Measurements from ENCODE around the gene HSP90AB1.
"Not testable (repeated sequence)": the region's sequence is repeated elsewhere in the genome, so short reads cannot be mapped to it uniquely, and the experiment has no call there.

HSP90AB1 gene

DNA sequence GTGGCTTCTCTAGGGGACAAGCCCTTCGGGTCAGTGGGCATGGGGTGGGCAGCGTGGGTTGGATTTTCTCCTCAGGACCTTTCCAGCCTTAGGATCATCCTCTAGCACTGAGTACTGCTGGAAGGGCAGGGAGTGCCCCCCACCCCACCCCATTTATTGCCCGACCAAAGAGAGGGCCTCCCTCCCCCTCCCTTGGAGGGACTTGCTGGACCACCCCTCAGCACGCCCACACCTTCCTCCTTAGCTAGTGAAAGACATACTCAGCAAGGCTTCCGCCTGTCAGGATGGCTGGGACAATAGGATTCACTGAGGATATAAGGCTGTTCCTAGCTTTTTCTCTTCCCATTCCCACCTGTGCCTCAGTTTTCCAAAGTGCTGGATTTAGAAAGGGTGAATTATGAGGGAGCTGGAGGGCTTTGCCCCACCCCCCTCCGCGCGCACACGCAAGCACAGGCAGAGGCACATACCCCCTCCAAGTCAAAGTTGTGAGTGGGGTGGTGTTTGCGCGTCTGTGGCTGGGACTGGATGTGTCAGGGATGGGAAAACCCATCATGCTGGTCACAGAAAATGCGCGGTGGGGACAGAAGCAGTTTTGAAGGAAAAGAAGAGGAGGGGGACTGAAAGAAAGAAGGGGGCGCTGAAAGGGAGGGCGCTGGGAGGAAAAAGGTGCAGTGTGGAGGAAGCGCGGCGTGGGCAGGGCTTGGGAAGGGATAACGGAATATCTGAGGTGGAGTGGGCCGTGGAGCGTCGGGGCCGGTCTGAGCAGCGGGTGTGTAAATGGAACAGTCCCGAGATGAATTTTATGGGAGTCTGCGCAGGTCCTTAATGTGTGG, 24.2 kb upstream of the HSP90AB1 start:
- DNase-seq: no peak

DNA sequence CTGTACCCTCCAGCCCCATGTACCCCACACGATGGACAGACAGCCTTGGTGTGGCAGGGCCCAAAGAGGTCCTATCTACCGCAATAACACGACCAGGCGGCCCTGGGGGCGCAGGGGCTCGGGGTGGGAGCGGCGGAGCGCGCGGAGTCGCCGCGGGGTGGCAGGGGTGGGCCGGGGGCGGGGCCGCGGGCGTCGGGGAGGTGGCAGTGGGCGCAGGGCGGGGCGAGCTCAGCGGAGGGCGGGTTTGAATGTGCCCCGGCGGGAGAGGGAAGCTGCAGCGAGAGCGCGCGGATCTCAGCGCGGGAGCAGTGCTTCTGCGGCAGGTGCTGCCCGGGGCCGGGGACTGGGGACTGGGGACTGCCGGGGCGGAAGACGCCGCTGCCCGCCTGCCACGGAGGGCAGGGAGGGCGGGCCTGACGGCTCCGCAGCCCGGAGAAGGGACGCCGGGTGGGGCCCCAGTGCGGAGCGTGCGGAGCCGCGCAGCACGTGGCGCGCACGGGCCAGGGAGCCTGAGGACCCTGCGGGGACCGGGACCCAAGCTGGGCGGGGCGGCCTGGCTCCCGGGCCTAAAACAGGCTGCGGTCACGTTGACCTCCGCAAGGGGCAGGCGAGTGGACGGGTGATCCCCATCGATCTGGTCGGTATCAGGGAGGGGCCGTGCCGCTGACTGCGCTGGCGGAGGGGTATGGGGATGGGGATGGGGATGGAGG, 23.4 kb upstream of the HSP90AB1 start, which contains the start of gene SLC29A1:
SLC29A1 (plus strand) TSS at position 277 of the 710 bp plus-strand sequence. CDS start 3,719 bp downstream, outside the sequence.
- DNase-seq: peak; percentile 76

GRCh38 chr6:44224029-44224964, 22.6 kb upstream of the HSP90AB1 start:
- DNase-seq: no peak

- DNase-seq: no peak
These were observed 22.0 kb upstream of the HSP90AB1 start for GRCh38 chr6:44224965-44225305.

GRCh38 chr6:44225579-44226325, 21.1 kb upstream of the HSP90AB1 start:
- DNase-seq: no peak

GRCh38 chr6:44226368-44227147, 20.3 kb upstream of the HSP90AB1 start:
- no peak for DNase-seq

DNA sequence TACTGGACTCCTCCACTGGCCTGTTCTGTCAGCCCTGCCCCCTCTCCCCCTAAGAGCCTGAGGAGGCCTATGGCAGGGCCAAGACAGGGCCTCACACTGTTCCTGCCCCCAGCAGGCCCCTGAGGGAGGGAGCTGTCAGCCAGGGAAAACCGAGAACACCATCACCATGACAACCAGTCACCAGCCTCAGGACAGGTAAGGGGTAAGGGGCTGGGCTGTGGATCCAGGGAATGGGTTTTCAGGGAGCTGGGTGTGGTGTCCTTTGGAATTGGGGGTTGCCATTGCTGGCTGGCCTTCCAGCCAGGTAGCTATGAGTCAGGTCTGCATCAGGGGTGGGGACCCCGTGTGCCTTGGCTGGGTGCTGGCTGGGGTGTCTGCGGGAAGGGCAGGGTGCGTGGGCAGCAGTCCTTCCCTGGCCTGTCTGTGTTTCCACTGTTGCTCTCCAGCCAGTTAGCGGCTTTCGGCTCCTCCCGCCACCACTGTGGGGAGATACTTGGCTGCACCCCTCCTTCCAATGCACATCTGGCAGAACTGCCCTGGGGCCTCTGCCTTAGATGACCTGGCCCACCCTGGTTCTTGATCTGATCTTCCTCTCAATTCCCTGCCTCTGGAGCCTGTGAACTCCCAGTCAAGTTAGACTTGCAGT, 19.6 kb upstream of the HSP90AB1 start:
- DNase-seq: no peak

DNA sequence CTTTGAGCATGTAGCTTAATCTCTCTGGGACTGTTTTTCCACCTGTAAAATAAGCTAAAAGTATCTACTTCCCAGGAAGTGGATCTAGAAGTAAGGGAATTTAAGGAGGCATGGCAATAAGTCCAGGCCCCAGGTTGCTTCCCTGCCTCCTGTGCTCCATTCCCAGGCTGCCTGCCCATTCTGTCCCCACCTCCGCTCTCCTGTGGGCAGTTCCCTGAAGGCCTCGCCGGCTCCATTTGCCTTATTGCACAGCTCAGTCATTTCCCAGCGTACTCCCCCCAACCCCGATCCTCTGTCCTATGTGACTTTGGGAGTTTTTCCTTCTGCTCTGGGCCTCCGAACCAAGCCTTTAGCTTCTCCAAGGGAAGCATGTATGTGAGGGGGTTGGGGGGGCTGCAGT, 18.9 kb upstream of the HSP90AB1 start:
- DNase-seq: no peak

DNA sequence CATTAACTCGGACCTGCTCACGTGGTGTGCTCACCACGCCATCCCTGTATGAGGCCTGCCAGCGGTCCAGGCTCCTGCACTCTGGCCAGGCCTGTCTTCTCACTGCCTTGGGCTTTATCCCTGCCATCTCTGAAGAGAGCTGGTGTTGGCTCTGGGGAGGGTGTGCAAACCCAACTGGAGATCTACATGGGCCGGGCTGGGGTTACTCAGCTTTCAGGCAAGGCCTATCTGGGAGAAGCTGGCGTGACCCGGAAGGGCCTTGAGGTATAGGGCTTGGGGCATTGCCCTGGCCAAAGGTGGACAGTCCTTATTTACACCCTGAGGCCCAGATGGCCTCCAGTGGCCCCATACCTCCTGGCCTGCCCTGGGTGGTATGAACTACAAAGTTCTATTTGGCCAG, 18.5 kb upstream of the HSP90AB1 start:
- DNase-seq: no peak

DNA sequence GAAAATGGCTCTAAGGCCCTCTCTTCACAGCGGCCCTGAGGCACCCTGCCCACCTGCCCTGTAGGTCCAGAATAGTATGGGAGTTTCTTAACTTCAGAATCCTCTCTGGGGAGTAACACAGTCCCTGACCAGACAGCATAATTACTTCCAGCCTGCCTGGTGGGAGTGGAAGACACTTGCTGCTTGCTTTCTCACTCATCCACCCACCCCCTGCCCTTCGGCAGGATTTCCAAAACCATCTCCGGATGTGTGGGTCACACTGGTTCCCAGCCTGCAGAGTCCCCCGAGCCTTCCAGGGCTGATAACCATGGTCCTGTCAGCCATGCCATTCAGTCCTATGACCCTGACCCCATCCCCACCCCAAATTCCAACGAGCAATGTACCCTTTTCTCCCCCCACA, 18.1 kb upstream of the HSP90AB1 start:
- DNase-seq: no peak

DNA sequence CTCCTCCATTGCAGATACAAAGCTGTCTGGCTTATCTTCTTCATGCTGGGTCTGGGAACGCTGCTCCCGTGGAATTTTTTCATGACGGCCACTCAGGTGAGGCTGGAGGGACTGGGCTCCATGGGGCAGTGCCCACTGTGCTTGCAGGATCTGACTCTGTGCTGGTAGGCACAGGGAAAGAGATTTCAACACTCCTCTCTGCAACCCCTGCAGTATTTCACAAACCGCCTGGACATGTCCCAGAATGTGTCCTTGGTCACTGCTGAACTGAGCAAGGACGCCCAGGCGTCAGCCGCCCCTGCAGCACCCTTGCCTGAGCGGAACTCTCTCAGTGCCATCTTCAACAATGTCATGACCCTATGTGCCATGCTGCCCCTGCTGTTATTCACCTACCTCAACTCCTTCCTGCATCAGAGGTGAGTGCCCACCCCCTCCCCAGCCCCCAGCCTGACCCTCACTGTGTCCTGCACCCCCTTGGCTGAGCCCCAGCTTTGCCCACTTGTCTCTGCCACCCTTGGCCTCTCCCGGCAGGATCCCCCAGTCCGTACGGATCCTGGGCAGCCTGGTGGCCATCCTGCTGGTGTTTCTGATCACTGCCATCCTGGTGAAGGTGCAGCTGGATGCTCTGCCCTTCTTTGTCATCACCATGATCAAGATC, 17.4 kb upstream of the HSP90AB1 start:
- DNase-seq: no peak

DNA sequence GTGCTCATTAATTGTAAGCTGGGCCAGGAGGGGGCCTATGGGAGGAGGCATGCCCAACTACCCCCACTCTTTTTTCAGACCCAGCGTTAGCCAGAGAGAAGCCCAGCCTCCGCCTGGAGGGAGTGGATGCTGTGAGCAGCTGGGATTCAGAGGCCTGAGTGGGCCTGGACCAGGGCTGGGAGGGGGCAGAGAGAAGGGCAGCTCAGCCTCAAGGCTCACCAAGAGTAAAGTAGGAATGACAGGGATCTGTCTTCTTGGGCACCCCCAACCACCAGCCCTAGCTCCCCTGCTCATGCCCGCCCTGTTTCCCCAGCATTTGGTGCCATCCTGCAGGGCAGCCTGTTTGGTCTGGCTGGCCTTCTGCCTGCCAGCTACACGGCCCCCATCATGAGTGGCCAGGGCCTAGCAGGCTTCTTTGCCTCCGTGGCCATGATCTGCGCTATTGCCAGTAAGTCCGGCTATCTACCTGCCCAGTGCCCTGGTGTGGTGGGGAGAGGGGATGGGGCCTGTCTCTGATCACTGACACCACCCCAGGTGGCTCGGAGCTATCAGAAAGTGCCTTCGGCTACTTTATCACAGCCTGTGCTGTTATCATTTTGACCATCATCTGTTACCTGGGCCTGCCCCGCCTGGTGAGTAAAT, 16.7 kb upstream of the HSP90AB1 start:
- DNase-seq: no peak

- not testable (repeated sequence) for DNase-seq
These were observed 15.5 kb upstream of the HSP90AB1 start for GRCh38 chr6:44231426-44231825.

DNA sequence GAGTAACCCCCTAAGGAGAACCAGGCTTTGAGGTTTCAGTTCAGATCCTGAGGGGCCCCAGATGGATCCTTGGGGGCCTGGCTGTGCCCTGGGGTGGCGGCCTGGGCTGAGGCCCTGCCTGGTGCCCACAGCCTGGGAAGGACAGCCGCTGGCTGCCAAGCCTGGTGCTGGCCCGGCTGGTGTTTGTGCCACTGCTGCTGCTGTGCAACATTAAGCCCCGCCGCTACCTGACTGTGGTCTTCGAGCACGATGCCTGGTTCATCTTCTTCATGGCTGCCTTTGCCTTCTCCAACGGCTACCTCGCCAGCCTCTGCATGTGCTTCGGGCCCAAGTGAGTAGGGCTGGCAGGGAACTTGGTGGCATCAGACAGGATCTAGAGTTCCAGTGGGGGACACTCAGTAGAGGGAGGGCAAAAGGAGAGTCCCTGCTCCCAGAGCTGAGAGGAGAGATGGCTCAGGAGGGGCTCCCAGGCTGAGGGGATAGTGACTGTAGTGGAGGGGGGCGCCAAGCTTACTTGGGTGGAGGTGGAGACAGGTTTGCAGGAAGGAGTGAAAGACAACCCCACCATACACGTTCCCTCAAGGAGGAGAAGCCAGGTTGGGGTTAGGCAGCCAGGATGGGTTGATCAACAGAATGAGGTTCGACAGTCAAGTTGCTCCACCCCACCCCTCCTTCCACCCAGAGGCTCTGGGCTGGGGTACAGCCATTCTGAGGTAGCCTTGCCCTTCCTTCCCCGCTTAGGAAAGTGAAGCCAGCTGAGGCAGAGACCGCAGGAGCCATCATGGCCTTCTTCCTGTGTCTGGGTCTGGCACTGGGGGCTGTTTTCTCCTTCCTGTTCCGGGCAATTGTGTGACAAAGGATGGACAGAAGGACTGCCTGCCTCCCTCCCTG, 14.0 kb upstream of the HSP90AB1 start:
- no peak for DNase-seq

GRCh38 chr6:44233567-44234100, 13.3 kb upstream of the HSP90AB1 start:
- DNase-seq: no peak

GRCh38 chr6:44234101-44235025, 12.5 kb upstream of the HSP90AB1 start:
- no peak for DNase-seq

GRCh38 chr6:44235269-44235668, 11.6 kb upstream of the HSP90AB1 start:
- no peak for DNase-seq

All from NK-92 treated with Interleukin-12 subunit alpha and Interleukin-12 subunit beta, amount 100 ng/mL, for 24 hours (cell line).